GM23338 (cell line): ENCODE results near the gene FCHO2.

Experiments used
- CREB1 ChIP-seq: fragments of 250-450 bp; sonication (Bioruptor Pico); IDR thresholded peaks from 2 replicates; pipeline ENCODE4 v1.5.0; 2020; ENCODE audit warnings: low read depth, mild to moderate bottlenecking, moderate library complexity
- CTCF ChIP-seq, 2 experiments: fragments of 200-600 bp in 1 of 2; sonication (generic) in 1 of 2; conservative IDR thresholded peaks; 2 replicates each; pipeline versions ENCODE4 v1.5.1 to v1.6.1; 2016 to 2017; ENCODE audit warnings: antibody characterized with exemption in 2 of 2, low read depth in 2 of 2, mild to moderate bottlenecking in 2 of 2, moderate library complexity in 1 of 2
- ETS1 ChIP-seq: IDR thresholded peaks from 2 replicates; pipeline ENCODE4 v1.6.1; 2016; ENCODE audit warnings: antibody characterized with exemption
- EZH2 ChIP-seq: fragments of 200-600 bp; sonication (generic); IDR thresholded peaks from one replicate; pipeline ENCODE4 v1.8.0; 2017; ENCODE audit warnings: antibody characterized with exemption, mild to moderate bottlenecking, low read depth; ENCODE audit not compliant: unreplicated experiment
- EZH2phosphoT487 ChIP-seq: fragments of 200-600 bp; sonication (generic); IDR thresholded peaks from one replicate; pipeline ENCODE4 v1.8.1; 2018; ENCODE audit warnings: antibody characterized with exemption; ENCODE audit not compliant: unreplicated experiment
- JUNB ChIP-seq: IDR thresholded peaks from one replicate; pipeline ENCODE4 v1.6.1; 2016; ENCODE audit warnings: antibody characterized with exemption; ENCODE audit not compliant: unreplicated experiment
- NANOG ChIP-seq: IDR thresholded peaks from 2 replicates; pipeline ENCODE4 v1.6.1; 2016; ENCODE audit warnings: antibody characterized with exemption, borderline replicate concordance
- POLR2AphosphoS5 ChIP-seq: IDR thresholded peaks from 2 replicates; pipeline ENCODE4 v1.6.1; 2016; ENCODE audit warnings: antibody characterized with exemption, low read depth
- STAT1 ChIP-seq: IDR thresholded peaks from one replicate; pipeline ENCODE4 v1.6.1; 2016; ENCODE audit warnings: antibody characterized with exemption; ENCODE audit not compliant: unreplicated experiment
- ZNF114 ChIP-seq: fragments of 250-450 bp; sonication (Bioruptor Pico); IDR thresholded peaks from 2 replicates; pipeline ENCODE4 v1.5.0; 2020; ENCODE audit warnings: mild to moderate bottlenecking, moderate library complexity
- ZNF331 ChIP-seq: fragments of 250-450 bp; sonication (Bioruptor Pico); IDR thresholded peaks from 2 replicates; pipeline ENCODE4 v1.5.0; 2020; ENCODE audit warnings: low read depth, mild to moderate bottlenecking, moderate library complexity
- TF ChIP-seq, protein P1 (sequence below): IDR thresholded peaks from one replicate; pipeline ENCODE4 v1.6.1; 2018; ENCODE audit warnings: antibody characterized with exemption; ENCODE audit not compliant: unreplicated experiment

DNA sequence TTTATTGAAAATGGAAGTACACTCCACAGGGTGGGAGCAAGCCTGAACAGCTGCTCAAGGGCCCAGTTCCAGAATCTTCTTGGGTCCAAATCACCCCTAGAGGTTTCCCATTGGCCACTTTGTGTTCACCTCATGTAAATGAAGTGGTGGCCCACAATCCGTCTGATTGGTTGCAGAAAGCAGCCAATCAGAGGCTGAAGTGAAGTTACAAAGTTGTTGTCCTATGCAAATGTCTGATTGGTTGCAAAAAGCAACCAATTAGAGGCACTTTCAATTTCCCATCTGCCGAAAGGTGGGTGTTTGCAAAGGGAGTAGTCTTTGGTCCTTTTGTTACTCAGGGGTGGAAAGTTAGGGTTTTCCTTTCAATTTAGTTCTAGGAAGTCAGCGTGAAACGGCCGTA is 173.3 kb downstream of the FCHO2 start:
- TF ChIP-seq POLR2AphosphoS5 (no peak), CTCF (conservative IDR thresholded peaks at IDR 0.05; ENCODE audit: low read depth in 2 of 2) (no peak), EZH2 (no peak), ETS1 (no peak), STAT1 (no peak), ZNF331 (no peak), NANOG (no peak), EZH2phosphoT487 (no peak), JUNB (no peak), ZNF114 (CRISPR knock-in tag) (no peak), CREB1 (CRISPR knock-in tag) (no peak)
- TF ChIP-seq, protein P1, sequence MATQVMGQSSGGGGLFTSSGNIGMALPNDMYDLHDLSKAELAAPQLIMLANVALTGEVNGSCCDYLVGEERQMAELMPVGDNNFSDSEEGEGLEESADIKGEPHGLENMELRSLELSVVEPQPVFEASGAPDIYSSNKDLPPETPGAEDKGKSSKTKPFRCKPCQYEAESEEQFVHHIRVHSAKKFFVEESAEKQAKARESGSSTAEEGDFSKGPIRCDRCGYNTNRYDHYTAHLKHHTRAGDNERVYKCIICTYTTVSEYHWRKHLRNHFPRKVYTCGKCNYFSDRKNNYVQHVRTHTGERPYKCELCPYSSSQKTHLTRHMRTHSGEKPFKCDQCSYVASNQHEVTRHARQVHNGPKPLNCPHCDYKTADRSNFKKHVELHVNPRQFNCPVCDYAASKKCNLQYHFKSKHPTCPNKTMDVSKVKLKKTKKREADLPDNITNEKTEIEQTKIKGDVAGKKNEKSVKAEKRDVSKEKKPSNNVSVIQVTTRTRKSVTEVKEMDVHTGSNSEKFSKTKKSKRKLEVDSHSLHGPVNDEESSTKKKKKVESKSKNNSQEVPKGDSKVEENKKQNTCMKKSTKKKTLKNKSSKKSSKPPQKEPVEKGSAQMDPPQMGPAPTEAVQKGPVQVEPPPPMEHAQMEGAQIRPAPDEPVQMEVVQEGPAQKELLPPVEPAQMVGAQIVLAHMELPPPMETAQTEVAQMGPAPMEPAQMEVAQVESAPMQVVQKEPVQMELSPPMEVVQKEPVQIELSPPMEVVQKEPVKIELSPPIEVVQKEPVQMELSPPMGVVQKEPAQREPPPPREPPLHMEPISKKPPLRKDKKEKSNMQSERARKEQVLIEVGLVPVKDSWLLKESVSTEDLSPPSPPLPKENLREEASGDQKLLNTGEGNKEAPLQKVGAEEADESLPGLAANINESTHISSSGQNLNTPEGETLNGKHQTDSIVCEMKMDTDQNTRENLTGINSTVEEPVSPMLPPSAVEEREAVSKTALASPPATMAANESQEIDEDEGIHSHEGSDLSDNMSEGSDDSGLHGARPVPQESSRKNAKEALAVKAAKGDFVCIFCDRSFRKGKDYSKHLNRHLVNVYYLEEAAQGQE = no peak
